Uterus (tissue), 4 donors: ENCODE results near the gene ABHD8. TPM values are rescaled to one million over a fixed set of nuclear protein-coding genes. Genes with fewer than 3 reads are reported as not detected.

Experiments used
- DNase-seq, 2 donors: peaks; one replicate each; pipeline ENCODE4 v3.0.0-alpha.2; 2019 to 2020
- H3K27ac ChIP-seq, 2 donors: fragments of 200-600 bp; sonication (generic); 1 replicate in 1 of 2; 2 replicates in 1 of 2; pipeline ENCODE4 v1.5.1; 2016 to 2018
- H3K27me3 ChIP-seq, 2 donors: fragments of 200-600 bp; sonication (generic); one replicate each; pipeline ENCODE4 v1.5.1; 2018 to 2019; ENCODE audit warnings: control low read depth in 1 of 2
- H3K36me3 ChIP-seq, 2 donors: fragments of 200-600 bp; sonication (generic); one replicate each; pipeline ENCODE4 v1.5.1; 2019; ENCODE audit warnings: control low read depth in 1 of 2
- H3K4me1 ChIP-seq, 2 donors: fragments of 200-600 bp; sonication (generic); one replicate each; pipeline ENCODE4 v1.5.1; 2018 to 2019; ENCODE audit warnings: control low read depth in 1 of 2
- H3K4me3 ChIP-seq, 2 donors: fragments of 200-600 bp; sonication (generic); 1 replicate in 1 of 2; 2 replicates in 1 of 2; pipeline ENCODE4 v1.5.1; 2018 to 2019; ENCODE audit warnings: mild to moderate bottlenecking in 1 of 2
- H3K9me3 ChIP-seq, 2 donors: fragments of 200-600 bp; sonication (generic); one replicate each; pipeline ENCODE4 v1.5.1; 2019; ENCODE audit warnings: control low read depth in 1 of 2
- POLR2A ChIP-seq, 2 donors: fragments of 450-650 bp; IDR thresholded peaks; one replicate each; pipeline ENCODE4 v1.6.1; 2016; ENCODE audit warnings: antibody characterized with exemption in 2 of 2, mild to moderate bottlenecking in 1 of 2, moderate library complexity in 1 of 2
- intact Hi-C: fragments of 100-400 bp; cut with DNase I; formaldehyde crosslinking; loops from one replicate; pipeline ENCODE4 v1.15.1; 2023; ENCODE audit warnings: low total_unique reads
- total RNA-seq, 4 donors: library from RNA; depleted of rRNA in 3 of 4; stranded (reverse); fragments of >200 nt in 3 of 4; gene quantifications; one replicate each; pipeline versions ENCODE4 v1.1.0 to v1.2.4, GENCODE V29; 2014 to 2023
- TF ChIP-seq, protein P1 (sequence below), 4 experiments: fragments of 200-600 bp in 2 of 4; fragments of 450-650 bp in 2 of 4; sonication (generic) in 2 of 4; IDR thresholded peaks; one replicate each; pipeline ENCODE4 v1.5.1; 2016 to 2019; ENCODE audit warnings: antibody characterized with exemption in 4 of 4, mild to moderate bottlenecking in 2 of 4, moderate library complexity in 1 of 4
- donor health status: DM: yes; HTN: yes; CAD: no.

ABHD8 gene
- total RNA-seq, 4 donors from 2014 or later, result 9.0 to 115 (median 19.2) TPM

DNA sequence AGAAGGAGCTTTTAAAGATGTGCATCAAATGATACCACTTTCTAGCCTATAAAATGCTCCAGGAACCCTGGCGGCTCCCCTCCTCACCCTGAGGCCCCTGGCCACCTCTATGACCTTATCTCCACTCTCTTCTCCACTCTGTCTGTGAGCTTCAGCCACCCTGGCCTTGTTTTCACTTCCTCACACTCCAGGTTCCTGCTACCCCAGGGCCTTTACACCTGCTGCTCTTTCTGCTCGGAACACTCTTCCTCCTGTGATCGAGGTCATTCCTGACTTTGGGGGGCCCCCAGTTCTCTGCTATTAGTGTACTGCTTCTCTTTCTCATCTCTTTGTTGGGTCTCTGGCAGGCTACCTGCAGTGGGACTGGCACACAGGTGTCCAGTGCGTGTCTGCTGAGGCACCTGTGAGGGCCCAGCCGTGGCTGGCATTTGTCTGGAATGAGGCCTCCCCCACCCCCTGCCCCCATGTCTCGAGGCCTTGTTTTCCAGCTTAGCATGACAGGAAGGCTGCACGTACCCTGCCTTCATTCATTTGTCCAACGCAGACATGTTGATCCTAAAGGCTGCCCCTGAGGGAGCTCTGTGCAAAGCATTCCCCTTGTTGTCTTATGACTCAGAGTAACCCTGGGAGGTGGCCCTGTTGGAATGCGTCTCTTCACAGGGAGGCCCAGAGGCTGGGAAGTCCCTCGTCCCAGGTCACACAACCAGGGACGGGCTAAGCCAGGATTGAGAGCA lies 8.4 kb upstream of the ABHD8 start:
- intact Hi-C loops, result no loop called here
- no peak for DNase-seq
- H3K27ac ChIP-seq, result no peak overlapping the region
- H3K36me3 ChIP-seq, result no peaks in the 10 kb centered on the region
- H3K27me3 ChIP-seq, result no peaks in the 10 kb centered on the region
- TF ChIP-seq POLR2A (IDR thresholded peaks at IDR 0.05), result no peak
- TF ChIP-seq, protein P1, sequence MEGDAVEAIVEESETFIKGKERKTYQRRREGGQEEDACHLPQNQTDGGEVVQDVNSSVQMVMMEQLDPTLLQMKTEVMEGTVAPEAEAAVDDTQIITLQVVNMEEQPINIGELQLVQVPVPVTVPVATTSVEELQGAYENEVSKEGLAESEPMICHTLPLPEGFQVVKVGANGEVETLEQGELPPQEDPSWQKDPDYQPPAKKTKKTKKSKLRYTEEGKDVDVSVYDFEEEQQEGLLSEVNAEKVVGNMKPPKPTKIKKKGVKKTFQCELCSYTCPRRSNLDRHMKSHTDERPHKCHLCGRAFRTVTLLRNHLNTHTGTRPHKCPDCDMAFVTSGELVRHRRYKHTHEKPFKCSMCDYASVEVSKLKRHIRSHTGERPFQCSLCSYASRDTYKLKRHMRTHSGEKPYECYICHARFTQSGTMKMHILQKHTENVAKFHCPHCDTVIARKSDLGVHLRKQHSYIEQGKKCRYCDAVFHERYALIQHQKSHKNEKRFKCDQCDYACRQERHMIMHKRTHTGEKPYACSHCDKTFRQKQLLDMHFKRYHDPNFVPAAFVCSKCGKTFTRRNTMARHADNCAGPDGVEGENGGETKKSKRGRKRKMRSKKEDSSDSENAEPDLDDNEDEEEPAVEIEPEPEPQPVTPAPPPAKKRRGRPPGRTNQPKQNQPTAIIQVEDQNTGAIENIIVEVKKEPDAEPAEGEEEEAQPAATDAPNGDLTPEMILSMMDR (IDR thresholded peaks at IDR 0.05), result no peak
- no peak overlapping the region for H3K4me3 ChIP-seq
- H3K4me1 ChIP-seq, result peaks cover 0 to 9% of the 10 kb centered on the region in 2 donors
- no peaks in the 10 kb centered on the region for H3K9me3 ChIP-seq

DNA sequence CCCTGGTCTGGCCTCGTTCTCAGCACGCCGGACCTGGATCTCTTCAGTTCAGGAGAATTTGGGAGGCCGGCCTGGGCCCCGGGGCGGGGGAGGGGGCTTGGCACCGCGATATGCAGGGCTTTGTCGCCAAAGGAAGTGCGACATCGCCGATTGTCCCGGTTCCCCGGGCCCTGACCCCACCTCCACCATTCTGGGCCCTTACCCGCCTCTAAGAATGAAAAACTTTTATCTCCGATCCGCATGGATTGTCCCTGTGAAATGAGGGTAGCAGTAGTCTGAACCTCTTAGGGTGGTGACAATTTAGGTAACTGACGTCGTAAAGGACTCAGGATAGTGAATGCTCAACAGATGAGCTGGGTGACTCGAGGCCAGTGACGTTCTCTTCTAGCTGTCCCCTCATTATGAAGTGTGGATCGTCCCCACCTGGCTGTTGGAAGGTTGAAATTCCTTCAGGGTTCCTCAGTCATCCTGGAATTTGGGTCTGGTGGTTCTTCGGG lies 6.8 kb upstream of the ABHD8 start:
- no peak for DNase-seq
- H3K27ac ChIP-seq, result peak overlapping the region; percentile 66 to 68
- intact Hi-C loops, result no loop called here

DNA sequence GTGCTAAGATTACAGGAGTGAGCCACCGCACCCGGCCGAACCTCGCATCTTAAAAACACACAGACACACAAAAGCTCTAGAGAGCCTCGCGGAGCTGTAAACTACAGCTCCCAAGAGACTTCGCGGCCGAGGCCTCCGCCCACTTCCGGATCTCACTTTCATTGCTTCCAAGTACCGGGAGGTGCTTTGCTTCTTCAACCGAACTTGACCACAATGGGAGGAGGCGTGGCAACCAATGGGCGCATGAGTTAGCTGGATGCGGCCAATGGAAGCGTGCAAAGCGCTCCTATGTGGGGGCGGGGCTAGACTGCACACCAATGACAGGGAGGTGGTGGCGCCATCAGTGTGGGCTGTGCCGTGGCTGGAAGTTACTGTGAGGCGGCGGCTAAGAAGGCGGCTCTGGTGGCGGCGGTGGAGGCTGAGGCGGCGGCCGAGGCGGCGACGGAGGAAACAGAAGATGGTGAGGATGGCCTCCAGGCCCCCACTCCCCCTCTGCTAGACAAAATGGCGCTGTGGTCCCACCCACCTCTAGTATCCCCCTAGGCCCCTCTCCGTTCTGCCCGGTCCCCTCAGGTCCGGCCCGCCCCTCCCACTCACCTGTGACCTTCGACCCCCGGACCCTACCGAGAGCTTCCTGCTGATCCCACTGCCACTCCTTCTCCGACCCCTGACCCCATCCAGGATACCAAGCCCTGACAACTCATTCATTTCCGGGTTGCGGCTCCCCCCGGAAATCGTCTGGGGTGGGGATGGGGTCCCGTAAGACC lies 6.2 kb upstream of the ABHD8 start, which contains the start of gene DDA1:
Gene DDA1 (plus strand): TSS at position 366 of the 767 bp plus-strand sequence. CDS start 92 bp downstream, at position 458.
- peak within 1 kb of the TSS; percentile 66 to 68 for H3K27ac ChIP-seq
- H3K4me1 ChIP-seq, result peaks cover 0 to 21% of the 10 kb centered on the region in 2 donors
- peak; percentile 99 to 100 for DNase-seq
- H3K4me3 ChIP-seq, result peak within 1 kb of the TSS; percentile 83 to 93
- no peaks in the 10 kb centered on the region for H3K27me3 ChIP-seq
- no peaks in the 10 kb centered on the region for H3K36me3 ChIP-seq
- TF ChIP-seq POLR2A (IDR thresholded peaks at IDR 0.05), result peak; percentile 11 to 60
- TF ChIP-seq, protein P1 (IDR thresholded peaks at IDR 0.05), result peak in 2 of 4 experiments; percentile 12 to 23
- no peaks in the 10 kb centered on the region for H3K9me3 ChIP-seq
- intact Hi-C loops, result no loop called here

More for the DNA sequence above, 6.8 kb upstream of the ABHD8 start:
- Histone ChIP-seq H3K4me3 (peak overlapping the region; percentile 83 to 93), H3K4me1 (peaks cover 0 to 19% of the 10 kb centered on the region in 2 donors), H3K9me3 (no peaks in the 10 kb centered on the region), H3K36me3 (no peaks in the 10 kb centered on the region), H3K27me3 (no peaks in the 10 kb centered on the region)
- no peak for TF ChIP-seq POLR2A (IDR thresholded peaks at IDR 0.05)

DNA sequence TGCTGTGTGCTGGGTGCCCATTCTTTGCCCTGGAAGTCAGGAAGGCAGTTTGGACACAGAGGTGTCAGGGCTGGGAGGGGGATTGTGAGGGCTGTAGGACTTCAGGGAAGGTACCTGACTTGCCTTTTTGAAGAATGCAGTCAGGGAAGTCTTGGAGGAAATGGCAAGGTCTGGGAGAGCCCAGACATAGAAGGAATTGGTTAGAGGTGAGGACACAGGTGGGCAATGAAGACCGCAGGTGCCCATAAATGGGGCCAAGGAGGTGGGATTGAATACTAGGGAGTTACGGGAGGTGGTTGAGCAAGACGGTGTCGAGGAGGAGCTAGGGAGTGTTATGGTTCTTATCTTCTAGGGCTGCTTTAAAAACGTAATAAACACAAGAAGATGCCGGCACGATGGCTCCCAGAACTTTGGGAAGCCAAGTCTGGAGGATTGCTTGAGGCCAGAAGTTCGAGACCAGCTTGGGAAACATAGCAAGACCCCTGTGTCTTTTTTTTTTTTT lies 4.7 kb upstream of the ABHD8 start:
- intact Hi-C loops, result no loop called here
- DNase-seq, result no peak
- no peaks in the 10 kb centered on the region for H3K27me3 ChIP-seq
- no peaks in the 10 kb centered on the region for H3K36me3 ChIP-seq
- TF ChIP-seq, protein P1 (IDR thresholded peaks at IDR 0.05), result no peak
- no peak for TF ChIP-seq POLR2A (IDR thresholded peaks at IDR 0.05)
- H3K4me1 ChIP-seq, result peaks cover 0 to 21% of the 10 kb centered on the region in 2 donors
- H3K27ac ChIP-seq, result no peak overlapping the region
- H3K4me3 ChIP-seq, result no peak overlapping the region
- H3K9me3 ChIP-seq, result no peaks in the 10 kb centered on the region

DNA sequence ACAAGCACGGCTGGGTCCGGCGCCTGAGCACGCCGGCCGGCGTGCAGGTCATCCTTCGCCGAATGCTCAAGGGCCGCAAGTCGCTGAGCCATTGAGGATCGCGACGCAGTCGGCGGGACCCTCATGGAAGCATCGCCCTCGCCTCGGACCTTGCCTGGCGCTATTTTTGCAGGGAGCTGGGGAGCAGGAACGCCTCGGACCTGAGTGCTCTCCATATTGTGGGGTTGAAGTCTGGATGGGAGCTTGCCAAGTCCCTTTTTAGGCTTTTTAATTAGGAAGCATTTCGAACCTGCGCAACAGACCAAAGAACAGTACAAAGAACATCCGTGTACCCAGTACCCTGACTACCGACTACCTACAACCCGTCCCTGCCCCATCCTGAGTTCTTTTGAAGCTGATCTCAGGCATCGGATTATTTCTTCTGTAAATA lies 3.1 kb upstream of the ABHD8 start:
- Histone ChIP-seq H3K27me3 (no peaks in the 10 kb centered on the region), H3K4me3 (peak overlapping the region; percentile 53 to 77), H3K27ac (peak overlapping the region; percentile 75 to 89), H3K9me3 (no peaks in the 10 kb centered on the region), H3K36me3 (no peaks in the 10 kb centered on the region), H3K4me1 (peaks cover 0 to 28% of the 10 kb centered on the region in 2 donors)
- intact Hi-C loops, result no loop called here
- no peak for TF ChIP-seq POLR2A (IDR thresholded peaks at IDR 0.05)
- TF ChIP-seq, protein P1 (IDR thresholded peaks at IDR 0.05), result no peak
- no peak for DNase-seq
